WTC11 (cell line): ENCODE measurements around the gene GRM5.

Experiments used
- ARID4B ChIP-seq: sonication (generic); formaldehyde crosslinking; IDR thresholded peaks from 2 replicates; pipeline ENCODE4 v1.8.0; 2023; ENCODE audit warnings: missing genetic modification reagents, mild to moderate bottlenecking, borderline replicate concordance
- CTCF ChIP-seq: fragments of 200-600 bp; IDR thresholded peaks from 2 replicates; pipeline ENCODE4 v1.8.0; 2022; ENCODE audit warnings: antibody characterized with exemption
- E2F1 ChIP-seq: sonication (generic); formaldehyde crosslinking; IDR thresholded peaks from 2 replicates; pipeline ENCODE4 v1.8.0; 2022; ENCODE audit warnings: mild to moderate bottlenecking, missing genetic modification reagents
- GABPB1 ChIP-seq: sonication (generic); formaldehyde crosslinking; IDR thresholded peaks from 2 replicates; pipeline ENCODE4 v1.8.1; 2023; ENCODE audit warnings: mild to moderate bottlenecking, missing genetic modification reagents
- MLX ChIP-seq: sonication (generic); formaldehyde crosslinking; IDR thresholded peaks from 2 replicates; pipeline ENCODE4 v1.8.1; 2023; ENCODE audit warnings: mild to moderate bottlenecking, missing genetic modification reagents, moderate library complexity
- USF1 ChIP-seq: sonication (generic); formaldehyde crosslinking; IDR thresholded peaks from 2 replicates; pipeline ENCODE4 v1.8.0; 2022; ENCODE audit warnings: mild to moderate bottlenecking, missing genetic modification reagents
- ZBTB21 ChIP-seq: sonication (generic); formaldehyde crosslinking; IDR thresholded peaks from 2 replicates; pipeline ENCODE4 v1.8.1; 2023; ENCODE audit warnings: mild to moderate bottlenecking, missing genetic modification reagents, borderline replicate concordance

- TF ChIP-seq ARID4B (CRISPR knock-in tag) (no peak), ZBTB21 (CRISPR knock-in tag) (no peak), E2F1 (no peak), MLX (no peak), USF1 (CRISPR knock-in tag) (no peak), CTCF (no peak), GABPB1 (CRISPR knock-in tag) (no peak)
These were observed 532.8 kb downstream of the GRM5 start for GRCh38 chr11:88533001-88533400.
